Epithelial cell of esophagus (primary cell): ENCODE measurements around the gene SYAP1.
A peak's percentile ranks its signal among the peaks of the same experiment; 100 is the strongest.
"Not testable (repeated sequence)": the region's sequence is repeated elsewhere in the genome, so short reads cannot be mapped to it uniquely, and the experiment has no call there.

Experiments
- DNase-seq: peaks from one replicate; pipeline ENCODE4 v3.0.0; 2010; ENCODE audit warnings: low read depth
- H3K4me3 ChIP-seq: 2 replicates; pipeline ENCODE4 v1.5.1; 2011; ENCODE audit warnings: mild to moderate bottlenecking, low read length, control low read depth
- CTCF ChIP-seq: IDR thresholded peaks from 2 replicates; pipeline ENCODE4 v1.5.1; 2011; ENCODE audit warnings: low read depth, mild to moderate bottlenecking, low read length, control low read depth, inconsistent platforms; ENCODE audit not compliant: insufficient read depth; ENCODE audit errors: missing control alignments

SYAP1 gene

GRCh38 chrX:16725072-16725471 is 5.7 kb downstream of the SYAP1 start:
- DNase-seq, result no peak
- no peak overlapping the region for H3K4me3 ChIP-seq
- TF ChIP-seq CTCF, result no peak

- not testable (repeated sequence) for H3K4me3 ChIP-seq, DNase-seq
Measured at GRCh38 chrX:16726347-16726988, 7.1 kb downstream of the SYAP1 start.

GRCh38 chrX:16727637-16728036 is 8.2 kb downstream of the SYAP1 start:
- no peak overlapping the region for H3K4me3 ChIP-seq
- TF ChIP-seq CTCF, result no peak
- DNase-seq, result no peak

GRCh38 chrX:16730450-16730849 is 11.0 kb downstream of the SYAP1 start:
- no peak overlapping the region for H3K4me3 ChIP-seq
- no peak for TF ChIP-seq CTCF
- DNase-seq, result no peak

GRCh38 chrX:16733013-16733412 is 13.6 kb downstream of the SYAP1 start:
- DNase-seq, result no peak
- H3K4me3 ChIP-seq, result no peak overlapping the region

GRCh38 chrX:16737024-16737423 is 17.6 kb downstream of the SYAP1 start:
- no peak for TF ChIP-seq CTCF
- no peak overlapping the region for H3K4me3 ChIP-seq
- DNase-seq, result no peak

More at GRCh38 chrX:16733013-16733412, 13.6 kb downstream of the SYAP1 start:
- TF ChIP-seq CTCF, result no peak

GRCh38 chrX:16739574-16739973 is 20.2 kb downstream of the SYAP1 start:
- TF ChIP-seq CTCF, result no peak

More at GRCh38 chrX:16739574-16739973, 20.2 kb downstream of the SYAP1 start:
- DNase-seq, result peak; percentile 58
- no peak overlapping the region for H3K4me3 ChIP-seq
